Vagina (tissue), 2 donors: ENCODE results near the gene GLB1L3. TPM values are rescaled to one million over a fixed set of nuclear protein-coding genes. Genes with fewer than 3 reads are reported as not detected.

Experiments
- DNase-seq, 2 donors: peaks; one replicate each; pipeline ENCODE4 v3.0.0-alpha.2; 2017; ENCODE audit errors: extremely low spot score in 2 of 2
- H3K27ac ChIP-seq: fragments of 200-600 bp; sonication (generic); one replicate; pipeline ENCODE4 v1.5.1; 2019
- H3K27me3 ChIP-seq: fragments of 200-600 bp; sonication (generic); one replicate; pipeline ENCODE4 v1.5.1; 2019
- H3K36me3 ChIP-seq, 2 donors: fragments of 200-600 bp; sonication (generic); one replicate each; pipeline ENCODE4 v1.5.1; 2017 to 2019
- H3K4me1 ChIP-seq: fragments of 200-600 bp; sonication (generic); one replicate; pipeline ENCODE4 v1.5.1; 2019
- H3K4me3 ChIP-seq, 2 donors: fragments of 200-600 bp; sonication (generic); 1 replicate in 1 of 2; 2 replicates in 1 of 2; pipeline ENCODE4 v1.5.1; 2016 to 2019
- H3K9me3 ChIP-seq: fragments of 200-600 bp; sonication (generic); one replicate; pipeline ENCODE4 v1.5.1; 2019
- POLR2A ChIP-seq, 2 donors: fragments of 450-650 bp; IDR thresholded peaks; one replicate each; pipeline ENCODE4 v1.6.1; 2017; ENCODE audit warnings: antibody characterized with exemption in 2 of 2, mild to moderate bottlenecking in 2 of 2, moderate library complexity in 2 of 2
- POLR2AphosphoS5 ChIP-seq, 2 donors: sonication (generic); formaldehyde crosslinking; IDR thresholded peaks; one replicate each; pipeline ENCODE4 v1.9.0; 2017; ENCODE audit warnings: antibody characterized with exemption in 2 of 2, mild to moderate bottlenecking in 2 of 2, low read depth in 1 of 2; ENCODE audit not compliant: insufficient read depth in 1 of 2
- intact Hi-C: fragments of 100-400 bp; cut with DNase I; formaldehyde crosslinking; loops from one replicate; pipeline ENCODE4 v1.15.1; 2023
- total RNA-seq: library from RNA; depleted of rRNA; stranded (reverse); fragments of >200 nt; gene quantifications from one replicate; pipeline ENCODE4 v1.2.3, GENCODE V29; 2016
- TF ChIP-seq, protein P1 (sequence below), 3 experiments: fragments of 450-650 bp in 2 of 3; fragments of 200-600 bp in 1 of 3; sonication (generic) in 1 of 3; IDR thresholded peaks; one replicate each; pipeline ENCODE4 v1.5.1; 2017 to 2019; ENCODE audit warnings: antibody characterized with exemption in 3 of 3, mild to moderate bottlenecking in 2 of 3, moderate library complexity in 2 of 3

The GLB1L3 gene
- total RNA-seq, 1 donor from 2014 or later = 2.2 TPM

- no peak for TF ChIP-seq POLR2A (IDR thresholded peaks at IDR 0.05)
- TF ChIP-seq POLR2AphosphoS5 (IDR thresholded peaks at IDR 0.05; ENCODE audit: insufficient read depth in 1 of 2, low read depth in 1 of 2) = no peak
- TF ChIP-seq, protein P1, sequence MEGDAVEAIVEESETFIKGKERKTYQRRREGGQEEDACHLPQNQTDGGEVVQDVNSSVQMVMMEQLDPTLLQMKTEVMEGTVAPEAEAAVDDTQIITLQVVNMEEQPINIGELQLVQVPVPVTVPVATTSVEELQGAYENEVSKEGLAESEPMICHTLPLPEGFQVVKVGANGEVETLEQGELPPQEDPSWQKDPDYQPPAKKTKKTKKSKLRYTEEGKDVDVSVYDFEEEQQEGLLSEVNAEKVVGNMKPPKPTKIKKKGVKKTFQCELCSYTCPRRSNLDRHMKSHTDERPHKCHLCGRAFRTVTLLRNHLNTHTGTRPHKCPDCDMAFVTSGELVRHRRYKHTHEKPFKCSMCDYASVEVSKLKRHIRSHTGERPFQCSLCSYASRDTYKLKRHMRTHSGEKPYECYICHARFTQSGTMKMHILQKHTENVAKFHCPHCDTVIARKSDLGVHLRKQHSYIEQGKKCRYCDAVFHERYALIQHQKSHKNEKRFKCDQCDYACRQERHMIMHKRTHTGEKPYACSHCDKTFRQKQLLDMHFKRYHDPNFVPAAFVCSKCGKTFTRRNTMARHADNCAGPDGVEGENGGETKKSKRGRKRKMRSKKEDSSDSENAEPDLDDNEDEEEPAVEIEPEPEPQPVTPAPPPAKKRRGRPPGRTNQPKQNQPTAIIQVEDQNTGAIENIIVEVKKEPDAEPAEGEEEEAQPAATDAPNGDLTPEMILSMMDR (IDR thresholded peaks at IDR 0.05) = no peak
- Histone ChIP-seq H3K4me3 (no peak overlapping the region), H3K27me3 (no peaks in the 10 kb centered on the region), H3K36me3 (no peaks in the 10 kb centered on the region), H3K27ac (no peak overlapping the region), H3K9me3 (no peaks in the 10 kb centered on the region), H3K4me1 (no peaks in the 10 kb centered on the region)
- no peak for DNase-seq
- intact Hi-C loops = no loop called here
These were observed 90.1 kb downstream of the GLB1L3 start for GRCh38 chr11:134366254-134366653.

- Histone ChIP-seq H3K27ac (no peak overlapping the region), H3K4me1 (no peaks in the 10 kb centered on the region), H3K36me3 (no peaks in the 10 kb centered on the region), H3K4me3 (no peak overlapping the region), H3K27me3 (no peaks in the 10 kb centered on the region), H3K9me3 (no peaks in the 10 kb centered on the region)
- intact Hi-C loops = no loop called here
- TF ChIP-seq POLR2AphosphoS5 (IDR thresholded peaks at IDR 0.05; ENCODE audit: insufficient read depth in 1 of 2, low read depth in 1 of 2) (no peak), POLR2A (IDR thresholded peaks at IDR 0.05) (no peak)
- TF ChIP-seq, protein P1 (IDR thresholded peaks at IDR 0.05) = no peak
- DNase-seq = no peak
These were observed 91.6 kb downstream of the GLB1L3 start for GRCh38 chr11:134367781-134368180.

Other genes with a start within 250 kb of the GLB1L3 start
- 31.7 TPM for gene JAM3, start 207.3 kb upstream of the GLB1L3 start, total RNA-seq
- 18.4 TPM for gene NCAPD3, start 52.4 kb upstream of the GLB1L3 start, total RNA-seq
- 36.1 TPM for gene VPS26B, start 51.7 kb upstream of the GLB1L3 start, total RNA-seq
- gene THYN1, start 23.0 kb upstream of the GLB1L3 start, total RNA-seq = 39.8 TPM
- gene ACAD8, start 22.8 kb upstream of the GLB1L3 start, total RNA-seq = 31.9 TPM
- gene GLB1L2, start 55.6 kb downstream of the GLB1L3 start, total RNA-seq = 2.0 TPM
- 0.74 TPM for gene B3GAT1, start 135.9 kb downstream of the GLB1L3 start, total RNA-seq